ENCODE measurements around the gene TENM3. TPM values are rescaled to one million over a fixed set of nuclear protein-coding genes. Genes with fewer than 3 reads are reported as not detected.
"Not testable (repeated sequence)": the region's sequence is repeated elsewhere in the genome, so short reads cannot be mapped to it uniquely, and the experiment has no call there.

The TENM3 gene
- total RNA-seq, 2 experiments from 2014 or later = not detected

GRCh38 chr4:182236186-182236585, 7.0 kb upstream of the TENM3 start:
- Mint-ChIP-seq H3K4me1 (ENCODE audit: low read depth) (no peaks in the 10 kb centered on the region), H3K36me3 (ENCODE audit: low read depth) (no peaks in the 10 kb centered on the region), H3K4me3 (no peak overlapping the region), H3K27me3 (no peaks in the 10 kb centered on the region), H3K9me3 (no peaks in the 10 kb centered on the region), H3K27ac (no peak overlapping the region)
- ATAC-seq (ENCODE audit: poor library complexity) = no peak
- DNase-seq = no peak
- CTCF ChIA-PET = no interaction called here
- H3K36me3 ChIP-seq (ENCODE audit: insufficient read depth, low read length) = no peaks in the 10 kb centered on the region
- intact Hi-C loops (cut with DNase I, micrococcal nuclease) = no loop called here
- peaks cover 0 to 5% of the 10 kb centered on the region in 2 experiments for H3K9me3 ChIP-seq (ENCODE audit: control insufficient read depth in 1 of 2, insufficient read depth in 1 of 2, low read length in 2 of 2)
- H3K4me3 ChIP-seq (ENCODE audit: low read length) = no peak overlapping the region
- no peaks in the 10 kb centered on the region for H3K27me3 ChIP-seq (ENCODE audit: control insufficient read depth in 1 of 2, insufficient read depth in 2 of 2, low read length in 2 of 2)
- H3K27ac ChIP-seq (ENCODE audit: low read depth in 1 of 2, low read length in 2 of 2) = no peak overlapping the region
- TF ChIP-seq CTCF (IDR thresholded peaks at IDR 0.05) = no peak
- POLR2A ChIA-PET = no interaction called here
- H3K4me1 ChIP-seq (ENCODE audit: insufficient read depth, low read length) = no peaks in the 10 kb centered on the region

GRCh38 chr4:182237010-182237409, 6.2 kb upstream of the TENM3 start:
- CTCF ChIA-PET = interaction anchor here (0.6 kb wide), 1 partner anchor 36 kb away, joined by 3 read pairs; no protein-coding TSS in a partner anchor

GRCh38 chr4:182238355-182238931, 4.8 kb upstream of the TENM3 start:
- Histone ChIP-seq H3K27ac (ENCODE audit: low read depth in 1 of 2, low read length in 2 of 2) (no peak overlapping the region), H3K4me1 (ENCODE audit: insufficient read depth, low read length) (no peaks in the 10 kb centered on the region), H3K9me3 (ENCODE audit: control insufficient read depth in 1 of 2, insufficient read depth in 1 of 2, low read length in 2 of 2) (peaks cover 0 to 4% of the 10 kb centered on the region in 2 experiments), H3K4me3 (ENCODE audit: low read length) (no peak overlapping the region), H3K36me3 (ENCODE audit: insufficient read depth, low read length) (no peaks in the 10 kb centered on the region), H3K27me3 (ENCODE audit: control insufficient read depth in 1 of 2, insufficient read depth in 2 of 2, low read length in 2 of 2) (no peaks in the 10 kb centered on the region)
- ATAC-seq (ENCODE audit: poor library complexity) (no peak), DNase-seq (no peak)
- Mint-ChIP-seq H3K4me3 (no peak overlapping the region), H3K27me3 (no peaks in the 10 kb centered on the region), H3K9me3 (no peaks in the 10 kb centered on the region), H3K4me1 (ENCODE audit: low read depth) (no peaks in the 10 kb centered on the region), H3K36me3 (ENCODE audit: low read depth) (no peaks in the 10 kb centered on the region), H3K27ac (no peak overlapping the region)
- no peak for TF ChIP-seq CTCF (IDR thresholded peaks at IDR 0.05)
- ChIA-PET POLR2A (no interaction called here), CTCF (no interaction called here)
- intact Hi-C loops (cut with DNase I, micrococcal nuclease) = no loop called here

More at GRCh38 chr4:182237010-182237409, 6.2 kb upstream of the TENM3 start:
- H3K27me3 Mint-ChIP-seq; H3K36me3 ChIP-seq (ENCODE audit: insufficient read depth, low read length); H3K36me3 Mint-ChIP-seq (ENCODE audit: low read depth); H3K9me3 ChIP-seq (ENCODE audit: control insufficient read depth in 1 of 2, insufficient read depth in 1 of 2, low read length in 2 of 2); intact Hi-C loops (cut with DNase I, micrococcal nuclease); H3K27ac Mint-ChIP-seq; H3K27me3 ChIP-seq (ENCODE audit: control insufficient read depth in 1 of 2, insufficient read depth in 2 of 2, low read length in 2 of 2); H3K4me3 Mint-ChIP-seq; ATAC-seq (ENCODE audit: poor library complexity); H3K4me1 ChIP-seq (ENCODE audit: insufficient read depth, low read length); DNase-seq; H3K4me3 ChIP-seq (ENCODE audit: low read length); H3K27ac ChIP-seq (ENCODE audit: low read depth in 1 of 2, low read length in 2 of 2); H3K4me1 Mint-ChIP-seq (ENCODE audit: low read depth); H3K9me3 Mint-ChIP-seq; POLR2A ChIA-PET: not testable (repeated sequence)
